ENCODE data around the gene PIP5K1C.

GRCh38 chr19:3719868-3720267, 19.6 kb upstream of the PIP5K1C start:
- TF ChIP-seq CTCF (IDR thresholded peaks at IDR 0.05) (no peak), EP300 (IDR thresholded peaks at IDR 0.05) (no peak), POLR2AphosphoS5 (IDR thresholded peaks at IDR 0.05) (no peak)
